Activated T-helper 1 cell treated with anti-CD3 and anti-CD28 coated beads, Interleukin-12 subunit alpha, Interleukin-12 subunit beta, Interleukin-2, Interleukin-4 antibody, amounts not matched to agents 30 ng/mL and 10 ng/mL and 1 ng/mL, durations not matched to agents 14 hours and 24 hours and 36 hours (primary cell): ENCODE measurements around the gene PKDREJ. TPM values are rescaled to one million over a fixed set of nuclear protein-coding genes. Genes with fewer than 3 reads are reported as not detected.

Experiments
- DNase-seq: peaks from one replicate; pipeline ENCODE4 v3.0.0; 2021; ENCODE audit warnings: low spot score
- H3K27ac Mint-ChIP-seq: one replicate; pipeline ENCODE4 v1.8.0; 2021; ENCODE audit warnings: mild to moderate bottlenecking, mixed read lengths
- H3K27me3 Mint-ChIP-seq: one replicate; pipeline ENCODE4 v1.8.0; 2022; ENCODE audit warnings: mild to moderate bottlenecking, moderate library complexity, mixed read lengths; ENCODE audit not compliant: insufficient read depth
- H3K36me3 Mint-ChIP-seq: one replicate; pipeline ENCODE4 v1.8.0; 2021; ENCODE audit warnings: low read depth, mixed read lengths
- H3K4me1 Mint-ChIP-seq: one replicate; pipeline ENCODE4 v1.8.0; 2021; ENCODE audit warnings: low read depth, mixed read lengths
- H3K4me3 Mint-ChIP-seq: one replicate; pipeline ENCODE4 v1.8.0; 2021; ENCODE audit warnings: mild to moderate bottlenecking, moderate library complexity, mixed read lengths
- H3K9me3 Mint-ChIP-seq: one replicate; pipeline ENCODE4 v1.8.0; 2021; ENCODE audit warnings: mixed read lengths
- intact Hi-C: fragments of 100-400 bp; cut with micrococcal nuclease; formaldehyde crosslinking; loops from one replicate; pipeline ENCODE4 v1.15.1; 2024
- total RNA-seq: library from RNA; stranded (reverse); gene quantifications from 2 replicates; pipeline ENCODE4 v1.2.3, GENCODE V29; 2022

Gene PKDREJ
- total RNA-seq, 1 donor from 2014 or later = 0.03 TPM

- Mint-ChIP-seq H3K27me3 (no peaks in the 10 kb centered on the region), H3K4me3 (no peak overlapping the region), H3K27ac (no peak overlapping the region), H3K36me3 (peaks cover 10% of the 10 kb centered on the region), H3K9me3 (no peaks in the 10 kb centered on the region), H3K4me1 (no peaks in the 10 kb centered on the region)
- intact Hi-C loops = no loop called here
- no peak for DNase-seq
Measured at GRCh38 chr22:46233231-46233630, 29.9 kb downstream of the PKDREJ start.

DNA sequence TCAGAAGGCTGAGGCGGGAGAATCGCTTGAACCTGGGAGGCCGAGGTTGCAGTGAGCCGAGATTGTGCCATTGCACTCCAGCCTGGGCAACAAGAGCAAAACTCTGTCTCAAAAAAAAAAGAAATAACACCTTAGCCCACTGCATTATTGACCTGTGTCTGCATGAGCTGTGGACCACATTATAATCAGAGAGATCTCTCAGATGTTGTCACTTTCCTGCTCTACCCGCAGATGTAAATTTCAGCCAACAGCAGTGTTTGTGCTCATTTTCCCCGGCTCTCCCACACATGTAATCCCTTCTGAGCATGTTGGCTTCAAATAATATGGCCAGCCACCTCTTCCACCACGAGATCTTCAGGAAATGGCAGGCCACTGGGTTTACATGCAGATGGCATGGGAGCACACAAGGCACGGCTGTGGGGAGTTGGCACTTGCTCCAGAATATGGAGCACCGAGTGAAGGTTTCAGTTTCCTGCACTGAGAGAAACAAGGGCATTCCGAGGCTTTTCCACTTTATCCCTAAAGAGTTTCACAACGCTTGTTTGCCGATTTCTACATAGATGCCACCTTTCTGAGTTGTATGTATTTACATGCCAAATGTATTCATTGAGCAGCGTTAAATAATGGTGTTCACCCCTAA lies 32.8 kb downstream of the PKDREJ start:
- Mint-ChIP-seq H3K4me3 (no peak overlapping the region), H3K9me3 (no peaks in the 10 kb centered on the region), H3K27ac (no peak overlapping the region), H3K27me3 (no peaks in the 10 kb centered on the region), H3K4me1 (no peaks in the 10 kb centered on the region), H3K36me3 (peaks cover 3% of the 10 kb centered on the region)
- intact Hi-C loops = no loop called here
- DNase-seq = no peak

DNA sequence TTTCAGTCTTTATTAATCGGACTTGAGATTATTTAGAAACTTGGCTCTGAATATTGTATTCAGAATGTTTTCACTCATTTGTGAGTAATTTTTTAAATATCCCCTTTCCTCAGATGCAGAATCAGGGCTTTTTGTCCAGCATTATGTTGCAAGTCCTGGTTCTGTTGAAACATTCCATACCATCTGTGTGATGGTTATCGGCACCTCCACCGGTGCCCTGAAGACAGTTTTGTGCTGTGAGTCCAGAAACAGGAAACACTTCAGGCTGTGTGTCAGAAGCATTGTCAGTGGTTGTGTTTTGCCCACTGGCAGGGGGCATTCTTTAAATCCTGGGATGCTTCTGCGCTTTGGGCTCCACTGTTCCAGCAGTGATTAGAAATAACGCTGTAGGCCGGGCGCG lies 33.4 kb downstream of the PKDREJ start:
- Mint-ChIP-seq H3K9me3 (no peaks in the 10 kb centered on the region), H3K27ac (no peak overlapping the region), H3K27me3 (no peaks in the 10 kb centered on the region), H3K36me3 (peaks cover 3% of the 10 kb centered on the region), H3K4me3 (no peak overlapping the region), H3K4me1 (no peaks in the 10 kb centered on the region)
- no peak for DNase-seq
- intact Hi-C loops = no loop called here

DNA sequence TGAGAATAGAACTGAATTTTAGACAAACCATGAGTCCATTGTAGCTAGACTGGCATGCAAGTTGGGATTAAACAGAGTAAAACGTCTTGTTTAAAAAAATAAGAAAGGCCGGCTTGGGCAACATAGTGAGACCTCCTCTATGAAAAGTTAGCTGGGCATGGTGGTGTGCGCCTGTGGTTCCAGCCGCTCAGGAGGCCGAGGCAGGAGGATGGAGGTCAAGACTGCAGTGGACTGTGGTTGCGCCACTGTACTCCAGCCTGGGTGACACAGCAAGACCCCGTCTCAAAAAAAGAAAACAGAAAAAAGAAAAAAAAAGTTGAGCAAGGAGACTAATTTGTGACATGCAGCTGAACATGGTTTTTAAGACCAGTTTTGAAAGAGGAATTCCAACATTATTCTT lies 36.6 kb downstream of the PKDREJ start:
- no peak overlapping the region for H3K4me3 Mint-ChIP-seq
- no peak for DNase-seq
- H3K27me3 Mint-ChIP-seq = no peaks in the 10 kb centered on the region
- no peak overlapping the region for H3K27ac Mint-ChIP-seq
- no peaks in the 10 kb centered on the region for H3K9me3 Mint-ChIP-seq
- H3K4me1 Mint-ChIP-seq = peaks cover under 1% of the 10 kb centered on the region
- intact Hi-C loops = no loop called here
- peaks cover 6% of the 10 kb centered on the region for H3K36me3 Mint-ChIP-seq

- H3K27me3 Mint-ChIP-seq = no peaks in the 10 kb centered on the region
- intact Hi-C loops = no loop called here
- no peak overlapping the region for H3K27ac Mint-ChIP-seq
- H3K36me3 Mint-ChIP-seq = peaks cover 10% of the 10 kb centered on the region
- no peak for DNase-seq
- H3K4me1 Mint-ChIP-seq = peaks cover 9% of the 10 kb centered on the region
- H3K4me3 Mint-ChIP-seq = no peak overlapping the region
- no peaks in the 10 kb centered on the region for H3K9me3 Mint-ChIP-seq
Measured at GRCh38 chr22:46225631-46226030, 37.5 kb downstream of the PKDREJ start.

GRCh38 chr22:46224898-46225290 lies 38.2 kb downstream of the PKDREJ start:
- Mint-ChIP-seq H3K4me1 (peaks cover 14% of the 10 kb centered on the region), H3K27me3 (no peaks in the 10 kb centered on the region), H3K9me3 (no peaks in the 10 kb centered on the region), H3K36me3 (peaks cover 10% of the 10 kb centered on the region), H3K27ac (no peak overlapping the region), H3K4me3 (no peak overlapping the region)
- DNase-seq = no peak
- intact Hi-C loops = no loop called here

DNA sequence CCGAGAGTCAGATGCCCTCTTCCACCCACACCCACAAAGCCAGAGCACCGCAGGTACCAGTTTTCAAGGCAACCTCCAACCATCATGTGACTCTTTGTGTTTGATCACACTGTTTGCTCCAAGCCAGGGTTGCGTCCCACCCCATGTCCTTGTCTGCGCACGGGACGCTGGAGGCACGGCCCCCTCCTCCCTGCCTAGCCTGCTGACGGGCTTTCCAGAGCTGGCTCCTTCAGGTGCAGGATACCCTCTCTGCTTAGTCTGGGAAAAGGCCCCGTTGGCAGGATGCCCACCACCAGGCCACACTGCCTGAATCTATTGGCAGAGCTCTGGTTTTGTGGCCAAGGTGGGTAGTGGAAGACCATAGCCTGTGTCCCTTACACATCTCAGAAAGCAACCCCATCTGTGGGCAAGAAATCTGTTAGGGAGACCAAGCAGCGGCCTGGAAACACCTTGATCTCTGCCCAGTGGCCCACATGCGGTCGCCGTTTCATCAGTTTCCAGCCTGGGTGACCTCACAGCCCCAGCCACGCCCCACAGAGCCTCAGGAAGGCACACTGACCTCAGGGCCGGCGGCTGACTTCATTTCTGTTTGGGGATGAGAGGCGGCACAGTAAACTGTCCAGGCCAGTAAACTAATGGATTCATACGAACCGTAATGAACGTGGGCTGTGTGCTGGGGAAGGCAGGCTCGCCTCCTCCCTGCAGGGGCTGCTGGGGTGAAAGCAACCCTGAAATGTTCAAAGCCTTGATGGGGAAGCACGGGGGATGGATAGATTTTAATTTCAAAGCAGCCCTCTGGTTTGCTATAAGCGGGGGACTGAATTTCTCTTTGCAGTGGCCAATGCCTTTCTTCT lies 38.9 kb downstream of the PKDREJ start:
- intact Hi-C loops = no loop called here
- no peaks in the 10 kb centered on the region for H3K9me3 Mint-ChIP-seq
- H3K27me3 Mint-ChIP-seq = no peaks in the 10 kb centered on the region
- H3K27ac Mint-ChIP-seq = no peak overlapping the region
- H3K36me3 Mint-ChIP-seq = peaks cover 17% of the 10 kb centered on the region
- no peak overlapping the region for H3K4me3 Mint-ChIP-seq
- DNase-seq = no peak
- H3K4me1 Mint-ChIP-seq = peaks cover 20% of the 10 kb centered on the region

DNA sequence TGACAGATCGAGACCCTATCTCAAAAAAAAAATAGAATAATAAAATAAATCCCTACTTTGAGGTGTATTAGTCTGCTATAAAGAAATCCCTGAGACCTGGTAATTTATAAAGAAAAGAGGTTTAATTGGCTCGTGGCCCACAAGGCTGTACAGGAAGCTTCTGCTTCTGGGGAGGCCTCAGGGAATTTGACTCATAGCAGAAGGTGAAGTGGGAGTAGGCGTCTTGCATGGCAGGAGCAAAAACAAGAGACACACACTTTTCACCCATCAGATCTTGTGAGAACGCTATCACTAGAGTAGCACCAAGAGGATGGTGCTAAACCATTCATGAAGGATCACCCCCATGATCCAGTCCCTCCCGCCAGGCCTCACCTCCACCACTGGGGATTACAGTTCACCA lies 42.2 kb downstream of the PKDREJ start:
- H3K27ac Mint-ChIP-seq = peak overlapping the region; percentile 89
- no peaks in the 10 kb centered on the region for H3K27me3 Mint-ChIP-seq
- intact Hi-C loops = loop anchor here (1.0 to 2.0 kb wide), 2 partner anchors 8 to 70 kb away; partner anchors contain the start of gene PPARA
- no peak for DNase-seq
- H3K36me3 Mint-ChIP-seq = peaks cover 27% of the 10 kb centered on the region
- H3K4me1 Mint-ChIP-seq = peaks cover 22% of the 10 kb centered on the region
- no peaks in the 10 kb centered on the region for H3K9me3 Mint-ChIP-seq
- H3K4me3 Mint-ChIP-seq = no peak overlapping the region

GRCh38 chr22:46219636-46220035 lies 43.5 kb downstream of the PKDREJ start:
- Mint-ChIP-seq H3K9me3 (no peaks in the 10 kb centered on the region), H3K36me3 (peaks cover 28% of the 10 kb centered on the region), H3K27ac (peak overlapping the region; percentile 67), H3K27me3 (no peaks in the 10 kb centered on the region), H3K4me1 (peaks cover 22% of the 10 kb centered on the region), H3K4me3 (no peak overlapping the region)
- peak; percentile 18 for DNase-seq
- intact Hi-C loops = loop anchor here (2.0 kb wide), 1 partner anchor 69 kb away; the partner anchor contains the start of gene PPARA

DNA sequence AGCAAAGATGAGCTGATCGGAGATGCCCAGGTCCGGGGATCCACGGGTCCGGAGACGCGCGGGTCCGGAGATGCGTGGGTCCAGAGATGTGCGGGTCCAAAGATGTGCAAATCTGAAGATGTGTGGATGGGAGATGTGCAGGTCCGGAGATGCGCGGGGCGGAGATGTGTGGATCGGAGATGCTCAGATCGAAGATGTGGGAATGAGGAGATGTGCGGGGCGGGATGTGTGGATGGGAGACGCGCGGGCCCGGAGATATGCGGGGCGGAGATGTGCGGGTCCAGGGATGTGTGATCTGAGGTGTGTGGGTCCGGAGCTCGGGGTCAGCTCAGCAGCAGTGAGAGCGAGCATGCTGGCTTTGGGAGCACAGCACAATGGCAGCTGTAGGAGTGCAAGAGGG lies 48.5 kb downstream of the PKDREJ start:
- H3K4me1 Mint-ChIP-seq = peaks cover 5% of the 10 kb centered on the region
- intact Hi-C loops = no loop called here

DNA sequence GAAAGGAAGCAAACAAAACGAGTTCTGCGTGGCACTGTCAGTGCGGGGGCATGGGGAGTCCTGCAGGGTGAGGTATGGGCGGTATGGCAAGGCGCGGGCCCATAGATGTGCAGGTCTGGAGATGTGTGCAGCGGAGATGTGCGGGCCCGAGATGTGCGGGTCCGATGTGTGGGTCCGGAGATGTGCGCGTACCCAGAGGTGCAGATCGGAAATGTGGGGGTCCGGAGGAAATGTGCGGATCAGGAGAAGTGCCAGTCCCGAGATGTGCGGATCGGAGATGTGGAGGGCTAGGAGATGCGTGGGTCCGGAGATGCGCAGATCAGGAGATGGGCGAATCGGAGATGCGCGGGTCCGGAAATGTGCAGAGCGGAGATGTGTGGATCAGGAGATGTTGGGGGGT lies 49.0 kb downstream of the PKDREJ start:
- Mint-ChIP-seq H3K4me1 (peaks cover under 1% of the 10 kb centered on the region), H3K36me3 (peaks cover 47% of the 10 kb centered on the region), H3K4me3 (no peak overlapping the region), H3K27ac (no peak overlapping the region), H3K9me3 (peaks cover 11% of the 10 kb centered on the region), H3K27me3 (no peaks in the 10 kb centered on the region)
- no peak for DNase-seq
- intact Hi-C loops = no loop called here

More for the DNA sequence above, 48.5 kb downstream of the PKDREJ start:
- Mint-ChIP-seq H3K9me3 (peaks cover 6% of the 10 kb centered on the region), H3K4me3 (no peak overlapping the region), H3K36me3 (peaks cover 47% of the 10 kb centered on the region), H3K27me3 (no peaks in the 10 kb centered on the region), H3K27ac (no peak overlapping the region)
- DNase-seq = no peak

GRCh38 chr22:46213052-46213451 lies 50.1 kb downstream of the PKDREJ start:
- intact Hi-C loops = loop anchor here (1.0 kb wide), 1 partner anchor 8 kb away; no protein-coding TSS in a partner anchor
- no peak overlapping the region for H3K27ac Mint-ChIP-seq
- H3K4me1 Mint-ChIP-seq = no peaks in the 10 kb centered on the region
- no peak overlapping the region for H3K4me3 Mint-ChIP-seq
- DNase-seq = no peak
- peaks cover 20% of the 10 kb centered on the region for H3K9me3 Mint-ChIP-seq
- H3K36me3 Mint-ChIP-seq = peaks cover 53% of the 10 kb centered on the region
- no peaks in the 10 kb centered on the region for H3K27me3 Mint-ChIP-seq

- Mint-ChIP-seq H3K9me3 (peaks cover 20% of the 10 kb centered on the region), H3K4me1 (no peaks in the 10 kb centered on the region), H3K27me3 (no peaks in the 10 kb centered on the region), H3K27ac (no peak overlapping the region), H3K36me3 (peaks cover 53% of the 10 kb centered on the region), H3K4me3 (no peak overlapping the region)
- no peak for DNase-seq
- intact Hi-C loops = no loop called here
Measured at GRCh38 chr22:46212195-46212594, 50.9 kb downstream of the PKDREJ start.
